ENCODE results near the gene CIB2. TPM values are rescaled to one million over a fixed set of nuclear protein-coding genes. Genes with fewer than 3 reads are reported as not detected.

CIB2 gene
- total and polyA plus RNA-seq, 11 donors: 3.3 to 18.5 (median 9.1) TPM

DNA sequence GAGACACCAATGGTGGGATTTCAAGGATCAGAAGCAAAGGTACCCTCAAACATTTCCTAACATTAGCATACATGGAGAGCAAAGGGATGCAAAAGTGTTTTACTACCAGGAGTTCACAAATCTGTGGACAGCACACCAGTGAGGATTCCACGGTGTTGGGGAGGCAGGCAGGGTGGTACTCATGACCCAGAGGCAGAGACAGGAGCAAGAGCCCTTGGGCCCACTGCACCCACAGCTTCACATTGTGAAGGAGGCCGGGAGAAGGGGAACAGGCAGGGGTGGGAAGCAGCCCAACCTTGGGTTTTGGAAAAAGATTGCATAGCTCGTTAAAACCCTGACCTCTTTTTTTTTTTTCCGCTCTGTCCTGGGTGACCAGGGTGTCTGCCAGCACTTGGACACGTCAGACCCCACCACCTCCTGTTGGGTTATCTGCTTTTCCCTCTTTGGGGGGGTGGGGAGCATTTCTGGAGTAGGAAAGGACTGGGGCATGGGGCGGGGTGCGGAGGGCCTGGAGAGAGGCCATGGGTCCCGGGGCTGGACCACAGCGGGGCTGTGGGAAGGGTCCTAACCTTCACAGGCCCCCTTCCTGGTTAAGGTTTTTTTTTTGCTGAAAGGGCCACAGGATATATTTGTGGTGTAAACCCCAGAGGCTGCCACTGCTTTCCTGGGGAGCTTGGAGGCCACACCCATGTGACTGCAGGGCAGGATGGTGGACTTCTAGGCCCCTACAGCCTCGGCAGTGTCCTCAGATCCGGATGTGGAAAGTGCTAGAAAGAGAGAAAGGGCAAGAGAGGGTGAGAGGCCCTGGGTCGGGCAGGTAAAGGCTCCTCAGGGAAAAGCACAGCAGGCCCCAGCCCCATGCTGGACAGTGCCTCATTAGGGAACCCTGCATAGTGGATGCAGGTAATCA is 26.4 kb downstream of the CIB2 start:
- DNase-seq: peak in 1 of 5 donors; percentile 15
- intact Hi-C loops (cut with DNase I): loop anchor here in 3 of 10 donors (5.0 to 10.0 kb wide), 2 partner anchors 100 to 103 kb away; no protein-coding TSS in a partner anchor

DNA sequence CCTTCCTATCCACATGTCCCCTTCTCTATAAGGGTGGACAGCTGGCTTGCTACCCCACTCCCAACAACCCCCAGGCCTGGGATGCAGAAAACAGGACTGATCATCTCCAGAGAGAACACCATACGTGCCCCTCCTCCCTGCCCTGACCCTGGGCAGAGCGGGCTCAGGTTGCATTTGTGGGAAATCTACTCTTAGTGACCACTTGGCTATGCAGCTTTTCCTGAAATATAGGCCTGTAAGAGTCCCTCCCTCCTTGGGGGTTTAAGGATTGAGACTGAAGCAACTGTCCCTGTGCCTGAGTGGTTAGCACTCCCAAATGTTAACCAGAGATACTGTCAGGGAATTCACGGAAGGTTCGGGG is 27.1 kb downstream of the CIB2 start:
- Histone ChIP-seq H3K9me3 (no peaks in the 10 kb centered on the region), H3K36me3 (no peaks in the 10 kb centered on the region), H3K27ac (peak overlapping the region in 1 of 12 donors; percentile 79), H3K4me3 (no peak overlapping the region), H3K4me1 (peaks cover 0 to 37% (median 0%) of the 10 kb centered on the region in 12 donors), H3K27me3 (no peaks in the 10 kb centered on the region)
- WGBS, 4 donors: 87 to 96% (median 91%) methylated on average over 4 of the region's 4 CpGs
- intact Hi-C loops (cut with DNase I): loop anchor here in 1 of 10 donors (10.0 kb wide), 1 partner anchor 99 kb away; no protein-coding TSS in a partner anchor
- ATAC-seq (no peak), DNase-seq (no peak)
- TF ChIP-seq, protein P1, sequence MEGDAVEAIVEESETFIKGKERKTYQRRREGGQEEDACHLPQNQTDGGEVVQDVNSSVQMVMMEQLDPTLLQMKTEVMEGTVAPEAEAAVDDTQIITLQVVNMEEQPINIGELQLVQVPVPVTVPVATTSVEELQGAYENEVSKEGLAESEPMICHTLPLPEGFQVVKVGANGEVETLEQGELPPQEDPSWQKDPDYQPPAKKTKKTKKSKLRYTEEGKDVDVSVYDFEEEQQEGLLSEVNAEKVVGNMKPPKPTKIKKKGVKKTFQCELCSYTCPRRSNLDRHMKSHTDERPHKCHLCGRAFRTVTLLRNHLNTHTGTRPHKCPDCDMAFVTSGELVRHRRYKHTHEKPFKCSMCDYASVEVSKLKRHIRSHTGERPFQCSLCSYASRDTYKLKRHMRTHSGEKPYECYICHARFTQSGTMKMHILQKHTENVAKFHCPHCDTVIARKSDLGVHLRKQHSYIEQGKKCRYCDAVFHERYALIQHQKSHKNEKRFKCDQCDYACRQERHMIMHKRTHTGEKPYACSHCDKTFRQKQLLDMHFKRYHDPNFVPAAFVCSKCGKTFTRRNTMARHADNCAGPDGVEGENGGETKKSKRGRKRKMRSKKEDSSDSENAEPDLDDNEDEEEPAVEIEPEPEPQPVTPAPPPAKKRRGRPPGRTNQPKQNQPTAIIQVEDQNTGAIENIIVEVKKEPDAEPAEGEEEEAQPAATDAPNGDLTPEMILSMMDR (IDR thresholded peaks at IDR 0.05): no peak
- no peak for TF ChIP-seq POLR2A (IDR thresholded peaks at IDR 0.05)

More for the DNA sequence above, 26.4 kb downstream of the CIB2 start:
- WGBS, 4 donors: 89 to 96% (median 91%) methylated on average over 12 of the region's 12 CpGs
- no peak for ATAC-seq
- H3K9me3 ChIP-seq: no peaks in the 10 kb centered on the region
- TF ChIP-seq, protein P1 (IDR thresholded peaks at IDR 0.05): no peak
- no peak for TF ChIP-seq POLR2A (IDR thresholded peaks at IDR 0.05)
- no peak overlapping the region for H3K4me3 ChIP-seq
- peak overlapping the region in 1 of 12 donors; percentile 79 for H3K27ac ChIP-seq
- H3K27me3 ChIP-seq: no peaks in the 10 kb centered on the region
- peaks cover 0 to 37% (median 0%) of the 10 kb centered on the region in 12 donors for H3K4me1 ChIP-seq
- H3K36me3 ChIP-seq: no peaks in the 10 kb centered on the region

DNA sequence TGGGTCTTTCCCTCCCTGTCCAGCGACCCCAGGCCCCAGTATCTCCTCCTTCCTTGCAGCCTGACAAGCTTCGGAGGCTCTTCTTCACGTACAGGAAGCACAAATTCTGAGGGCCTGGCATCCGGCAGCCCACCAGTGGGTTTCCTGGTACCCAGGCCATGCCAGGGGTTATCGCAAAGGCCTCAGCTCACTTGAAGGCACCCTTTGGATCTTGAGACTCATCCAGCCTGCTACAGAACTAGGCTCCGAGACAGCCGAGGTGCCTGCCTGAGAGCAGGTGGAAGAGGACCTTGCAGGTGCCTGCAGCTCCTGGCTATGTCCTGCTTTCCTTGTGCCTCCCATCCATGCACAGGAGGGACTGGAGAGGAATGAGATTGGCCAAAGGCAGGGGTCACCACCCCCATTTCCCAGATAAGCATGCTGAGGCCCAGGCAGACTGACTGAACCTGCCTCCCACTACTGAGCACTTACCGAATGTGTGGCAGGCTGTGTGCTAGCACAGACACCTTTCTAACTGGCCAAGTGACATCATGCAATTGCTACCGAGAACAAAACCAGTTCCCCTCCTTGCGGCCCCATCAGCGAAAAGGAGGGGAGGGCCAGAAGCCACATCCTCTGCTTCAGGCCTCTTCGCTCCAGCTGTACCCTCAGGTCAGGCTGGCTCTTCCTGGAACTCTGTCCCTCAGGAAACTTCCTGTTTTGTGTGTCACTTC is 27.7 kb downstream of the CIB2 start:
- intact Hi-C loops (cut with DNase I): loop anchor here in 1 of 10 donors (10.0 kb wide), 1 partner anchor 99 kb away; no protein-coding TSS in a partner anchor
- TF ChIP-seq, protein P1 (IDR thresholded peaks at IDR 0.05): no peak
- no peak for TF ChIP-seq POLR2A (IDR thresholded peaks at IDR 0.05)
- Histone ChIP-seq H3K9me3 (no peaks in the 10 kb centered on the region), H3K4me3 (no peak overlapping the region), H3K27me3 (no peaks in the 10 kb centered on the region), H3K4me1 (peaks cover 0 to 37% (median 0%) of the 10 kb centered on the region in 12 donors), H3K27ac (peak overlapping the region in 1 of 12 donors; percentile 79), H3K36me3 (no peaks in the 10 kb centered on the region)
- WGBS, 4 donors: 72 to 84% (median 82%) methylated on average over 7 to 12 of the region's 12 CpGs
- peak in 1 of 4 donors; percentile 31 for ATAC-seq
- peak in 1 of 5 donors; percentile 39 for DNase-seq

Measured in heart left ventricle (tissue), 16 donors.